ENCODE measurements around the gene PDSS2. TPM values are rescaled to one million over a fixed set of nuclear protein-coding genes. Genes with fewer than 3 reads are reported as not detected.

The PDSS2 gene
- polyA plus RNA-seq, 1 of the 3 experiments (the other 2 are of a cell fraction): 5.6 TPM

DNA sequence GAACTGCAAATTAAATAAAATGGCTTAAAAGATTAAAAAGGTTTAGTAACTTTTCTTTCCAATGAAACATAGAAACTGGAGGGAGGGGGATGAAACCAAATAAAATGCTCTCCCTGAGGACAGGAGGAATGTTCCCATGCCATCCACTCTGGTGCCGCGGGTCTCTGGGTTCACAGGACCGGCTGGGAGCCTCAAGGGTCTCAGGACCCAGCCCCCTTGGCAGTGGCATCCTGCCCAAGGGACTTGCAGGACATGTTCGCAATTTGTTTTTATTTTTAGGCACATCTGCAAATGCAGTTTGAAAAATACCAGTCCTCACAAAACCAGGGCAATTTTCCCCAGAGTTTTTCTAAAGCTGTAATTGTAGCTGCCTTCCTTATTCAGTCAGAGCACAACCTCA is 351.6 kb downstream of the PDSS2 start:
- no peak overlapping the region for H3K4me3 ChIP-seq (ENCODE audit: low read depth in 2 of 2, low read length in 1 of 2)
- H3F3A ChIP-seq (replicated peaks; ENCODE audit: insufficient read depth): no peaks in the 10 kb centered on the region
- no peaks in the 10 kb centered on the region for H3K36me3 ChIP-seq (replicated peaks in 1 of 2; ENCODE audit: control insufficient read depth in 1 of 2, insufficient read depth in 2 of 2, low read length in 1 of 2)
- H3K9me2 ChIP-seq: no peaks in the 10 kb centered on the region
- H2AFZ ChIP-seq (ENCODE audit: low read depth): no peak overlapping the region
- WGBS (ENCODE audit: low lambda C conversion rate): 90% methylated on average over 4 of the region's 4 CpGs
- no peak for DNase-seq
- H4K20me1 ChIP-seq (ENCODE audit: insufficient read depth): no peaks in the 10 kb centered on the region
- CTCF ChIA-PET: interaction anchor here (0.7 to 1.3 kb wide), 2 partner anchors 8 to 128 kb away, joined by 3 read pairs; no protein-coding TSS in a partner anchor
- no peaks in the 10 kb centered on the region for H3K79me2 ChIP-seq (ENCODE audit: insufficient read depth)
- H3K9me3 ChIP-seq: no peaks in the 10 kb centered on the region
- H3K4me1 ChIP-seq (ENCODE audit: control insufficient read depth in 1 of 2, insufficient read depth in 2 of 2, low read depth in 1 of 2, low read length in 1 of 2): no peaks in the 10 kb centered on the region; a peak in 1 of 4 replicates
- POLR2A ChIA-PET: no interaction called here
- TF ChIP-seq EP300 (IDR thresholded peaks at IDR 0.05; ENCODE audit: borderline replicate concordance in 1 of 2, low read depth in 1 of 2, low read length in 1 of 2) (no peak), NRF1 (IDR thresholded peaks at IDR 0.05; ENCODE audit: low read depth, low read length) (no peak), GATA2 (CRISPR knock-in tag; IDR thresholded peaks at IDR 0.05) (no peak), ELF1 (IDR thresholded peaks at IDR 0.05) (no peak), MXI1 (IDR thresholded peaks at IDR 0.05; ENCODE audit: low read depth, low read length) (no peak)
- TF ChIP-seq, protein P1, sequence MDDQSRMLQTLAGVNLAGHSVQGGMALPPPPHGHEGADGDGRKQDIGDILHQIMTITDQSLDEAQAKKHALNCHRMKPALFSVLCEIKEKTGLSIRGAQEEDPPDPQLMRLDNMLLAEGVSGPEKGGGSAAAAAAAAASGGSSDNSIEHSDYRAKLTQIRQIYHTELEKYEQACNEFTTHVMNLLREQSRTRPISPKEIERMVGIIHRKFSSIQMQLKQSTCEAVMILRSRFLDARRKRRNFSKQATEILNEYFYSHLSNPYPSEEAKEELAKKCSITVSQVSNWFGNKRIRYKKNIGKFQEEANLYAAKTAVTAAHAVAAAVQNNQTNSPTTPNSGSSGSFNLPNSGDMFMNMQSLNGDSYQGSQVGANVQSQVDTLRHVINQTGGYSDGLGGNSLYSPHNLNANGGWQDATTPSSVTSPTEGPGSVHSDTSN (IDR thresholded peaks at IDR 0.05): no peak
- H3K9ac ChIP-seq: no peak overlapping the region
- no peak overlapping the region for H3K27ac ChIP-seq (ENCODE audit: low read depth in 2 of 2, low read length in 1 of 2)
- H3K27me3 ChIP-seq (ENCODE audit: insufficient read depth): no peaks in the 10 kb centered on the region
- H3K4me2 ChIP-seq: no peak overlapping the region

DNA sequence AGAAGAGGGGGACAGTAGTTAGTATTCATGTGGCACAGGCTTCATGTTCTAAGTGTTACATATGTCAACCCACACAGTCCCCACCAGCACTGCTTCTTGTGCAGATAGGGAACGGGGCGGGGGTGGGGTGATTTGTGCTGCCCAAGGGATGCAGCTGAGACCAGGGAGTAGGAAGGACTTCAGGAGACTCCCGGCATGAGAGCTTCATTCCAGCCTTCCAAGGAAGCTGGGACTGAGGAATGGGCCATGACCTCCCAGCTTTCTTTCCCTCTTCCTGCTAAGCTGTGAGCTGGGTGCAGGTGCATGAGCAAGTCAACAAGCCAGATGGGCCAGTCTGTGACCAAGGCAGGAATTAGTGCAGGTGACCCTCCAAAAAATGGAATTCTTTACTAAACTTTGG is 353.2 kb downstream of the PDSS2 start:
- Histone ChIP-seq H3K9me2 (no peaks in the 10 kb centered on the region), H3K79me2 (ENCODE audit: insufficient read depth) (no peaks in the 10 kb centered on the region), H2AFZ (ENCODE audit: low read depth) (no peak overlapping the region), H3K27ac (ENCODE audit: low read depth in 2 of 2, low read length in 1 of 2) (no peak overlapping the region), H3K36me3 (replicated peaks in 1 of 2; ENCODE audit: control insufficient read depth in 1 of 2, insufficient read depth in 2 of 2, low read length in 1 of 2) (no peaks in the 10 kb centered on the region), H3F3A (replicated peaks; ENCODE audit: insufficient read depth) (no peaks in the 10 kb centered on the region), H3K4me2 (no peak overlapping the region), H3K27me3 (ENCODE audit: insufficient read depth) (no peaks in the 10 kb centered on the region), H3K9me3 (no peaks in the 10 kb centered on the region), H4K20me1 (ENCODE audit: insufficient read depth) (no peaks in the 10 kb centered on the region), H3K4me3 (ENCODE audit: low read depth in 2 of 2, low read length in 1 of 2) (no peak overlapping the region), H3K4me1 (ENCODE audit: control insufficient read depth in 1 of 2, insufficient read depth in 2 of 2, low read depth in 1 of 2, low read length in 1 of 2) (no peaks in the 10 kb centered on the region; a peak in 1 of 4 replicates), H3K9ac (no peak overlapping the region)
- POLR2A ChIA-PET: no interaction called here
- no peak for DNase-seq
- CTCF ChIA-PET: interaction anchor here (0.7 kb wide), 2 partner anchors 24 to 518 kb away, joined by 3 read pairs; no protein-coding TSS in a partner anchor
- 100% methylated on average over 1 of the region's 3 CpGs for WGBS (ENCODE audit: low lambda C conversion rate)
- no peak for TF ChIP-seq TAF1 (IDR thresholded peaks at IDR 0.05; ENCODE audit: borderline replicate concordance, low read depth, low read length)
- TF ChIP-seq MXI1 (IDR thresholded peaks at IDR 0.05; ENCODE audit: low read depth, low read length): no peak
- TF ChIP-seq, protein P1 (IDR thresholded peaks at IDR 0.05): no peak
- TF ChIP-seq, protein P2, sequence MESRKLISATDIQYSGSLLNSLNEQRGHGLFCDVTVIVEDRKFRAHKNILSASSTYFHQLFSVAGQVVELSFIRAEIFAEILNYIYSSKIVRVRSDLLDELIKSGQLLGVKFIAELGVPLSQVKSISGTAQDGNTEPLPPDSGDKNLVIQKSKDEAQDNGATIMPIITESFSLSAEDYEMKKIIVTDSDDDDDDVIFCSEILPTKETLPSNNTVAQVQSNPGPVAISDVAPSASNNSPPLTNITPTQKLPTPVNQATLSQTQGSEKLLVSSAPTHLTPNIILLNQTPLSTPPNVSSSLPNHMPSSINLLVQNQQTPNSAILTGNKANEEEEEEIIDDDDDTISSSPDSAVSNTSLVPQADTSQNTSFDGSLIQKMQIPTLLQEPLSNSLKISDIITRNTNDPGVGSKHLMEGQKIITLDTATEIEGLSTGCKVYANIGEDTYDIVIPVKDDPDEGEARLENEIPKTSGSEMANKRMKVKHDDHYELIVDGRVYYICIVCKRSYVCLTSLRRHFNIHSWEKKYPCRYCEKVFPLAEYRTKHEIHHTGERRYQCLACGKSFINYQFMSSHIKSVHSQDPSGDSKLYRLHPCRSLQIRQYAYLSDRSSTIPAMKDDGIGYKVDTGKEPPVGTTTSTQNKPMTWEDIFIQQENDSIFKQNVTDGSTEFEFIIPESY (IDR thresholded peaks at IDR 0.05; ENCODE audit: borderline replicate concordance, low read depth): no peak
- TF ChIP-seq NFIC (IDR thresholded peaks at IDR 0.05; ENCODE audit: borderline replicate concordance): no peak
- no peak for TF ChIP-seq TCF12 (IDR thresholded peaks at IDR 0.05)
- no peak for TF ChIP-seq TEAD4 (IDR thresholded peaks at IDR 0.05; ENCODE audit: borderline replicate concordance, insufficient read depth)
- TF ChIP-seq RAD21 (IDR thresholded peaks at IDR 0.05; ENCODE audit: low read length): no peak
- TF ChIP-seq SMC3 (IDR thresholded peaks at IDR 0.05; ENCODE audit: low read depth, low read length): no peak
- TF ChIP-seq, protein P3, sequence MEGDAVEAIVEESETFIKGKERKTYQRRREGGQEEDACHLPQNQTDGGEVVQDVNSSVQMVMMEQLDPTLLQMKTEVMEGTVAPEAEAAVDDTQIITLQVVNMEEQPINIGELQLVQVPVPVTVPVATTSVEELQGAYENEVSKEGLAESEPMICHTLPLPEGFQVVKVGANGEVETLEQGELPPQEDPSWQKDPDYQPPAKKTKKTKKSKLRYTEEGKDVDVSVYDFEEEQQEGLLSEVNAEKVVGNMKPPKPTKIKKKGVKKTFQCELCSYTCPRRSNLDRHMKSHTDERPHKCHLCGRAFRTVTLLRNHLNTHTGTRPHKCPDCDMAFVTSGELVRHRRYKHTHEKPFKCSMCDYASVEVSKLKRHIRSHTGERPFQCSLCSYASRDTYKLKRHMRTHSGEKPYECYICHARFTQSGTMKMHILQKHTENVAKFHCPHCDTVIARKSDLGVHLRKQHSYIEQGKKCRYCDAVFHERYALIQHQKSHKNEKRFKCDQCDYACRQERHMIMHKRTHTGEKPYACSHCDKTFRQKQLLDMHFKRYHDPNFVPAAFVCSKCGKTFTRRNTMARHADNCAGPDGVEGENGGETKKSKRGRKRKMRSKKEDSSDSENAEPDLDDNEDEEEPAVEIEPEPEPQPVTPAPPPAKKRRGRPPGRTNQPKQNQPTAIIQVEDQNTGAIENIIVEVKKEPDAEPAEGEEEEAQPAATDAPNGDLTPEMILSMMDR (IDR thresholded peaks at IDR 0.05): no peak
- no peak for TF ChIP-seq POLR2AphosphoS5 (IDR thresholded peaks at IDR 0.05; ENCODE audit: low read depth, low read length)
- TF ChIP-seq FOXJ3 (CRISPR knock-in tag; IDR thresholded peaks at IDR 0.05): no peak
- TF ChIP-seq GABPA (IDR thresholded peaks at IDR 0.05; ENCODE audit: low read depth): no peak
- TF ChIP-seq, protein P4, sequence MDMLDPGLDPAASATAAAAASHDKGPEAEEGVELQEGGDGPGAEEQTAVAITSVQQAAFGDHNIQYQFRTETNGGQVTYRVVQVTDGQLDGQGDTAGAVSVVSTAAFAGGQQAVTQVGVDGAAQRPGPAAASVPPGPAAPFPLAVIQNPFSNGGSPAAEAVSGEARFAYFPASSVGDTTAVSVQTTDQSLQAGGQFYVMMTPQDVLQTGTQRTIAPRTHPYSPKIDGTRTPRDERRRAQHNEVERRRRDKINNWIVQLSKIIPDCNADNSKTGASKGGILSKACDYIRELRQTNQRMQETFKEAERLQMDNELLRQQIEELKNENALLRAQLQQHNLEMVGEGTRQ (IDR thresholded peaks at IDR 0.05; ENCODE audit: borderline replicate concordance, low read depth, low read length): no peak
- TF ChIP-seq FOSL2 (IDR thresholded peaks at IDR 0.05; ENCODE audit: borderline replicate concordance, low read depth): no peak
- TF ChIP-seq RXRA (IDR thresholded peaks at IDR 0.05; ENCODE audit: borderline replicate concordance, low read depth): no peak
